ENCODE results near the gene ACOX3.

DNA sequence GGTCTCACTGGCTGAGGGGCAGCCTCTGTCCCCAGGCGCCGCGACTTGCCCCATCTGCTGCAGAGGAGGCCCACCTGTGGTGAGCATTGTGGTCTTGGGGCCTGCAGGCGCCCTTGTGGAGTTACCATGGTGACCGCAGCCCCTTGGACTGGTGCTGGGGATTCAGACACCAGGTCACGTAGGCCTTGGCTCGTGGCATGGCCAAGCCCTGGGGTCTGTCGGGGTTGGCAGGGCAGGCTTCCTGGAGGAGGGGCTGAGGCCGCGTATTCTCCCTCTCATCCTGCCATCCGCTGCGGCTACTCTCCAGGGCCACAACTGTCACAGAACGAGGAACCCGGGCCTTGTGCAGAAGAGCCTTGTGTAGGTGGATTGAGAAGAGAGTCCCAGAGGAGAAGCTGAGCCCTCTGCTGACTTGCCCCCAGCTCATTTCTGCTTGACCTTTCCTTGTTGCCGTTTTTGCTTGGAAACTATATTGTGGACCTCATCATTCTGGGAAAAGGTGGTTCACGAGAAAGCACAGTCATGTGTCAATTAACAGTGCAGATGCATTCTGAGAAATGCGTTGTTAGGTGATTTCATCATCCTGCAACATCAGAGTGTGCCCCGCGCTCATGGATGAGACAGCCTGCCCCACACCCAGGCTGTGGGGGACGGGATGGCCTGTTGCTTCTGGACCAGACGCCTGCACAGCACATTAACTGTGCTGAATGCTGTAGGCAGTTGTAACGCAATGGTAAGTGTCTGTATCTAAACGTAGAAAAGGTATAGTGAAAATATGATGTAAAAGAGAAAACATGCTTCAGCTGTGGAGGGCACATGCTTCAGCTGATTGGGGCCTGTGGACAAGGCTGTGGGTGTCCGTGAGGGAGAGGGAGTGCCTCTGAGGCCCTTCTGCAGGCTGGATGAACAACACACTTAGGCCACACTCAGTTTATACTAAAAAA is 38.5 kb upstream of the ACOX3 start:
- TF ChIP-seq CTCF (conservative IDR thresholded peaks at IDR 0.05): no peak
- no peak for TF ChIP-seq EZH2 (IDR thresholded peaks at IDR 0.05; ENCODE audit: low read depth)
